Diencephalon (tissue), 1 donor: ENCODE measurements around the gene UCMA. TPM values are rescaled to one million over a fixed set of nuclear protein-coding genes. Genes with fewer than 3 reads are reported as not detected.

Source experiments
- small RNA-seq: library from RNA; depleted of rRNA; stranded (forward); fragments of <200 nt; gene quantifications from one replicate; pipeline ENCODE3, GENCODE V24; 2014
- total RNA-seq: library from RNA; depleted of rRNA; stranded (reverse); fragments of >200 nt; gene quantifications from one replicate; pipeline ENCODE4 v1.2.3, GENCODE V29; 2014

Gene UCMA
- not detected for total RNA-seq

GRCh38 chr10:13234172-13234571, at the start of gene UCMA:
TSS of gene UCMA (minus strand) at chr10:13234374. CDS start at chr10:13234258, 116 bp downstream.

Small RNAs within 50 kb of the gene (small RNA-seq; reads per million reads assigned to genes)
- gene RNU6-6P = not detected

Other genes with a start within 250 kb of the UCMA start
- gene CCDC3, start 232.7 kb downstream of the UCMA start, total RNA-seq = 16.6 TPM
- 90.7 TPM for gene OPTN, start 134.2 kb downstream of the UCMA start, total RNA-seq
- 5.3 TPM for gene MCM10, start 72.8 kb downstream of the UCMA start, total RNA-seq
- 23.3 TPM for gene PHYH, start 65.7 kb upstream of the UCMA start, total RNA-seq
- 51.7 TPM for gene SEPHS1, start 113.9 kb upstream of the UCMA start, total RNA-seq